Fibroblast of lung (primary cell): ENCODE data around the gene GPSM1. TPM values are rescaled to one million over a fixed set of nuclear protein-coding genes. Genes with fewer than 3 reads are reported as not detected.

ENCODE experiments used
- DNase-seq, 2 donors: peaks; one replicate each; pipeline versions ENCODE4 v3.0.0 to v3.0.0-alpha.2; 2010; ENCODE audit warnings: low read depth in 2 of 2
- H2AFZ ChIP-seq: 2 replicates; pipeline ENCODE4 v1.5.1; 2012; ENCODE audit warnings: low read length, control low read depth, inconsistent platforms
- H3K27ac ChIP-seq: 2 replicates; pipeline ENCODE4 v1.5.1; 2011; ENCODE audit warnings: low read length, control low read depth; ENCODE audit not compliant: insufficient read depth
- H3K27me3 ChIP-seq: 2 replicates; pipeline ENCODE4 v1.5.1; 2011; ENCODE audit warnings: mild to moderate bottlenecking, low read length; ENCODE audit not compliant: control insufficient read depth, insufficient read depth
- H3K36me3 ChIP-seq: 2 replicates; pipeline ENCODE4 v1.5.1; 2011; ENCODE audit warnings: low read length; ENCODE audit not compliant: control insufficient read depth, insufficient read depth
- H3K4me1 ChIP-seq: 2 replicates; pipeline ENCODE4 v1.5.1; 2011; ENCODE audit warnings: low read length; ENCODE audit not compliant: control insufficient read depth, insufficient read depth; ENCODE audit errors: extremely low read depth
- H3K4me2 ChIP-seq: 2 replicates; pipeline ENCODE4 v1.5.1; 2011; ENCODE audit warnings: low read length, control low read depth; ENCODE audit not compliant: insufficient read depth; ENCODE audit errors: extremely low read depth
- H3K4me3 ChIP-seq, 4 experiments: fragments of 200-600 bp in 1 of 4; sonication (generic) in 1 of 4; replicated peaks in 1 of 4; 2 replicates each; pipeline ENCODE4 v1.5.1; 2011 to 2016; ENCODE audit warnings: low read length in 4 of 4, low read depth in 3 of 4, mild to moderate bottlenecking in 3 of 4, control low read depth in 2 of 4, inconsistent platforms in 1 of 4, mixed read lengths in 1 of 4; ENCODE audit not compliant: insufficient read depth in 1 of 4; ENCODE audit errors: control extremely low read depth in 1 of 4
- H3K79me2 ChIP-seq: 2 replicates; pipeline ENCODE4 v1.5.1; 2012; ENCODE audit warnings: mild to moderate bottlenecking, low read length, inconsistent platforms; ENCODE audit not compliant: control insufficient read depth, insufficient read depth
- H3K9ac ChIP-seq: 2 replicates; pipeline ENCODE4 v1.5.1; 2011; ENCODE audit warnings: mild to moderate bottlenecking, low read length, control low read depth; ENCODE audit not compliant: insufficient read depth
- H3K9me3 ChIP-seq: 2 replicates; pipeline ENCODE4 v1.5.1; 2012; ENCODE audit warnings: low read depth, low read length; ENCODE audit not compliant: control insufficient read depth, insufficient read depth
- H4K20me1 ChIP-seq: 2 replicates; pipeline ENCODE4 v1.5.1; 2011; ENCODE audit warnings: low read length; ENCODE audit not compliant: control insufficient read depth, insufficient read depth; ENCODE audit errors: extremely low read depth
- EZH2 ChIP-seq: IDR thresholded peaks from 2 replicates; pipeline ENCODE4 v1.5.1; 2012; ENCODE audit warnings: low read length, control low read depth, mild to moderate bottlenecking; ENCODE audit errors: missing control alignments
- polyA plus RNA-seq, 2 donors: library from polyadenylated mRNA; depleted of rRNA in 1 of 2; stranded (reverse) in 1 of 2; unstranded in 1 of 2; fragments of >200 nt; gene quantifications; 2 replicates each; pipeline ENCODE4 v1.2.1, GENCODE V29; 2011 to 2012; ENCODE audit warnings: missing spikeins in 1 of 2
- total RNA-seq: library from RNA; depleted of rRNA; stranded (reverse); fragments of >200 nt; gene quantifications from 2 replicates; pipeline ENCODE4 v1.2.1, GENCODE V29; 2014
- TF ChIP-seq, protein P1 (sequence below), 2 donors: IDR thresholded peaks in 1 of 2; conservative IDR thresholded peaks in 1 of 2; 1 replicate in 1 of 2; 2 replicates in 1 of 2; pipeline ENCODE4 v1.5.1; 2011 to 2012; ENCODE audit warnings: low read length in 2 of 2, control low read depth in 1 of 2, inconsistent platforms in 1 of 2, low read depth in 1 of 2, mild to moderate bottlenecking in 1 of 2

Gene GPSM1
- total and polyA plus RNA-seq, 2 donors (not counting 1 experiment from before 2014, with no cell fraction given): 15.8 to 60.3 TPM

DNA sequence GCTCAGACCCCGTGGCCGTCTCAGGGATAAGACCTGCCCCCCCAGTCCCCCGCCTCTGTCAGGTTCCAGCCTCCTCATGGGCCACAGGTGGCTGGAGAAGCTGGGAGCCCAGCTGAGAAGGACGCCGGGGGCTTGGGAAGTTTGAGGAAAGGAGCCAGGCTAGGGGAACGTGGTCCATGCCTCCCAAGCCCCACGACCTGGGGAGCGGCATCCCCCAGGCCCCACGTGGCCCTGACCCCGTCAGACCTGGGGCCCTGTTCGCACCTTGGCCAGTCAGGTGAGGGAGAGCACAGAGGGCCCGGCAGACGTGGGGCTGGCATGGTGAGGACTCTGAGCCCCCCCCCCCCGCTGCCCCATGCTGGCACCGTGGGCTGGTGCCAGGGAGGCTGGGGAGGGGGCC lies 3.7 kb downstream of the GPSM1 start:
- Histone ChIP-seq H3K4me2 (no peak overlapping the region), H3K9ac (no peak overlapping the region), H3K4me1 (peaks cover 19% of the 10 kb centered on the region), H2AFZ (no peak overlapping the region), H4K20me1 (no peaks in the 10 kb centered on the region), H3K36me3 (peaks cover 19% of the 10 kb centered on the region), H3K79me2 (peaks cover 64% of the 10 kb centered on the region), H3K27me3 (no peaks in the 10 kb centered on the region), H3K27ac (no peak overlapping the region), H3K9me3 (no peaks in the 10 kb centered on the region), H3K4me3 (no peak overlapping the region)
- no peak for TF ChIP-seq EZH2
- TF ChIP-seq, protein P1, sequence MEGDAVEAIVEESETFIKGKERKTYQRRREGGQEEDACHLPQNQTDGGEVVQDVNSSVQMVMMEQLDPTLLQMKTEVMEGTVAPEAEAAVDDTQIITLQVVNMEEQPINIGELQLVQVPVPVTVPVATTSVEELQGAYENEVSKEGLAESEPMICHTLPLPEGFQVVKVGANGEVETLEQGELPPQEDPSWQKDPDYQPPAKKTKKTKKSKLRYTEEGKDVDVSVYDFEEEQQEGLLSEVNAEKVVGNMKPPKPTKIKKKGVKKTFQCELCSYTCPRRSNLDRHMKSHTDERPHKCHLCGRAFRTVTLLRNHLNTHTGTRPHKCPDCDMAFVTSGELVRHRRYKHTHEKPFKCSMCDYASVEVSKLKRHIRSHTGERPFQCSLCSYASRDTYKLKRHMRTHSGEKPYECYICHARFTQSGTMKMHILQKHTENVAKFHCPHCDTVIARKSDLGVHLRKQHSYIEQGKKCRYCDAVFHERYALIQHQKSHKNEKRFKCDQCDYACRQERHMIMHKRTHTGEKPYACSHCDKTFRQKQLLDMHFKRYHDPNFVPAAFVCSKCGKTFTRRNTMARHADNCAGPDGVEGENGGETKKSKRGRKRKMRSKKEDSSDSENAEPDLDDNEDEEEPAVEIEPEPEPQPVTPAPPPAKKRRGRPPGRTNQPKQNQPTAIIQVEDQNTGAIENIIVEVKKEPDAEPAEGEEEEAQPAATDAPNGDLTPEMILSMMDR (conservative IDR thresholded peaks at IDR 0.05 in 1 of 2, IDR thresholded peaks at IDR 0.05 in 1 of 2; ENCODE audit: low read depth in 1 of 2, low read length in 2 of 2): no peak
- DNase-seq: no peak

DNA sequence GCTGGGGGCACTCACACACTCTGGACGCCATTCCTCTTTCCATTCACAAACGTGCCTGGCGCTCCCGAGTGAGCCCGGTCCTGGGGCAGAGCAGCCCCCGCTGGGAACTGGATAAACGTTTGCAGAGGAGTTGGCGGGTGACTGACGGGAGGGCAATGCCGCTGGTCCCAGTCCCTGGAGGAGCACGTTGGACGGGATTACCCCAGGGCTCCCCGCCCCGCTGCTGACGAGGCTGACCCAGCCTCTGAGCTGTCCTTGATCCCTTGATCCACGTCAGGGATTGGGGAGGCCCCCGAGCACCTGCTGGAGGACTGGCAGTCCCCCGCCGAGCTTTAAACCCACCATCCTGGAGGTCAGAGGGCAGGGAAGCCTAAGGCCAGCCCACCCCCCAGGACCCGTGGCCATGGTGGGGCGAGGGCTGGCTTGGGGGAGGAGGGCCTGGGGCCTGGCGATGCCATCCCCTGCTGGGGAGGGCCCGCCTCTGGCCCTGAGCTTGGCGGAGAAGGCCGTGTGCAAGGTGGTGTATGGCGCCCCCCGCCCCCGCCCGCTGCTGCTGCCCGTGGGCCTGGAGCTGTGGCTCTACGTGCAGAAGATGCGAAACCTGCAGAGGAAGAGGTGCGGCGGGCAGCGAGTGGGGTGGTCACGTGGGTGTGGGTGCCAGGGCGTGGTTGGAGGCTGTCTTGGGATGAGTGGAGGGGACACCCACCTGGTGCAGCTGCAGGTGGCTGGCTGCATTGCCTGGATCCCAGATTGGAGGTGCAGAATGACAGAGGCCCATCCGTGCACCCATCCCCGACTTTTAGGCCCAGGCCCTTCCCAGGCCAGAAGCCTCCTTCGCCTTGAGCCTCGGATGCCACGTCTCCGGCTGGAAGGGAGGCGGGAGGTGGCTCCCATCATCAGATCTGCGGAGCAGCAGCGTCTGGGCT lies 4.5 kb downstream of the GPSM1 start:
- H3K79me2 ChIP-seq: peaks cover 64% of the 10 kb centered on the region
- no peak overlapping the region for H3K9ac ChIP-seq
- TF ChIP-seq, protein P1 (conservative IDR thresholded peaks at IDR 0.05 in 1 of 2, IDR thresholded peaks at IDR 0.05 in 1 of 2; ENCODE audit: low read depth in 1 of 2, low read length in 2 of 2): no peak
- TF ChIP-seq EZH2: no peak
- H4K20me1 ChIP-seq: no peaks in the 10 kb centered on the region
- H3K27me3 ChIP-seq: no peaks in the 10 kb centered on the region
- peaks cover 25% of the 10 kb centered on the region for H3K36me3 ChIP-seq
- H3K27ac ChIP-seq: no peak overlapping the region
- no peak for DNase-seq
- no peak overlapping the region for H3K4me3 ChIP-seq
- peaks cover 13% of the 10 kb centered on the region for H3K4me1 ChIP-seq
- no peak overlapping the region for H2AFZ ChIP-seq
- no peak overlapping the region for H3K4me2 ChIP-seq
- no peaks in the 10 kb centered on the region for H3K9me3 ChIP-seq

DNA sequence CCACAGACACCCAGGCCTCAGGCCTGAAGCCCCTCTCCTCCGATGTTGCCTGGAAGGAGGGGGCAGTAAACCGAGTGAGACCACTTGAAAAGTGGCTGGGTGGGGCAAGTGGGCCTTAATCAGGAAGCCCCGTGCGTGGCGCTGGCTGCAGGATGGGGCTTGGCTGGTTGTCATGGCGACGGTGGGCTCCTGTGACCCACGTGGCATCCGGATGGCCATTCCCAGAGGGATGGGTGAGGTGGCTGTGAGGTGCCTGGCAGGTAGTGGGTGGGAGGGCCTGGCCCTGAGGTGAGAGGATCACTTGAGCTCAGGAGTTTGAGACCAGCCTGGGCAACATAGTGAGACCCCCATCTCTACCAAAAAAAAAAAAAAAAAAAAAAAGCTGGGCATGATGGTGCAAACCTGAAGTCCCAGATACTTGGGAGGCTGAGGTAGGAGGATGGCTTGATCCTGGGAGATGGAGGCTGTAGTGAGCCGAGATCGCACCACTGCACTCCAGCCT lies 5.2 kb downstream of the GPSM1 start:
- DNase-seq: no peak
- Histone ChIP-seq H3K27ac (no peak overlapping the region), H3K4me2 (no peak overlapping the region), H3K4me3 (no peak overlapping the region), H3K79me2 (peaks cover 64% of the 10 kb centered on the region), H3K4me1 (peaks cover 10% of the 10 kb centered on the region), H2AFZ (no peak overlapping the region), H3K9me3 (no peaks in the 10 kb centered on the region), H4K20me1 (no peaks in the 10 kb centered on the region), H3K27me3 (no peaks in the 10 kb centered on the region), H3K9ac (no peak overlapping the region), H3K36me3 (peaks cover 30% of the 10 kb centered on the region)
- TF ChIP-seq, protein P1 (conservative IDR thresholded peaks at IDR 0.05 in 1 of 2, IDR thresholded peaks at IDR 0.05 in 1 of 2; ENCODE audit: low read depth in 1 of 2, low read length in 2 of 2): no peak
- no peak for TF ChIP-seq EZH2
